Central memory CD8-positive, alpha-beta T cell (primary cell): ENCODE measurements around the gene ARL15.

Experiments
- ATAC-seq: fragments of 150-1000 bp; cut with Tn5 transposase; replicated peaks from 2 replicates; pipeline ENCODE4 v1.10.0; 2022; ENCODE audit warnings: mild to moderate bottlenecking, moderate FRiP score, moderate number of reproducible peaks; ENCODE audit not compliant: poor library complexity, severe bottlenecking; ENCODE audit errors: extremely low read depth
- DNase-seq, 2 donors: peaks; one replicate each; pipeline ENCODE4 v3.0.0; 2021; ENCODE audit warnings: low spot score in 2 of 2
- H3K27ac Mint-ChIP-seq: one replicate; pipeline ENCODE4 v1.8.0; 2022; ENCODE audit warnings: low read depth, mild to moderate bottlenecking, moderate library complexity, mixed read lengths
- H3K27me3 Mint-ChIP-seq: one replicate; pipeline ENCODE4 v1.8.0; 2022; ENCODE audit warnings: mixed read lengths
- H3K36me3 Mint-ChIP-seq: one replicate; pipeline ENCODE4 v1.8.0; 2022; ENCODE audit warnings: mild to moderate bottlenecking, moderate library complexity, mixed read lengths; ENCODE audit not compliant: insufficient read depth
- H3K4me1 Mint-ChIP-seq: one replicate; pipeline ENCODE4 v1.8.0; 2022; ENCODE audit warnings: mixed read lengths
- H3K4me3 Mint-ChIP-seq: one replicate; pipeline ENCODE4 v1.8.0; 2022; ENCODE audit warnings: mild to moderate bottlenecking, moderate library complexity, mixed read lengths
- H3K9me3 Mint-ChIP-seq: one replicate; pipeline ENCODE4 v1.8.0; 2022; ENCODE audit warnings: mixed read lengths

The ARL15 gene

DNA sequence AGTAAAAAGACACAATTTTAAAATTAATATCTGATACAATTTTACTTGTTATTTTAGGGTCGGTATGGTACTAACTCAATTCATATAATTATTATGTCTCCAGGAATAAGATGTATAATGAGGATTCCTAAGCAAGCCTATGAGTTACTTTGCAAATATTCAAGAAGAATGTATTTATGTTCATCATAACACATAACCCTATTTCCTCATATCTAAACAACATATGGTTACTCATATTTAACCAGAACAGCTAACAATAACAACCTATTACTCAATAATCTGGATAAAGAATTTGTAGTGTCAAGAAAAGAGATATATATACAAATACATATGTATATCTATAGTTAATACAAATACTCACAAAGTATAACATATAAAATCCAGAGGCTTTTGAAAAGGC, 285.9 kb downstream of the ARL15 start:
- H3K27me3 Mint-ChIP-seq: no peaks in the 10 kb centered on the region
- H3K4me3 Mint-ChIP-seq: no peak overlapping the region
- DNase-seq (no peak), ATAC-seq (no peak)
- no peak overlapping the region for H3K27ac Mint-ChIP-seq
- H3K9me3 Mint-ChIP-seq: no peaks in the 10 kb centered on the region
- peaks cover 3% of the 10 kb centered on the region for H3K36me3 Mint-ChIP-seq
- peaks cover 23% of the 10 kb centered on the region for H3K4me1 Mint-ChIP-seq

DNA sequence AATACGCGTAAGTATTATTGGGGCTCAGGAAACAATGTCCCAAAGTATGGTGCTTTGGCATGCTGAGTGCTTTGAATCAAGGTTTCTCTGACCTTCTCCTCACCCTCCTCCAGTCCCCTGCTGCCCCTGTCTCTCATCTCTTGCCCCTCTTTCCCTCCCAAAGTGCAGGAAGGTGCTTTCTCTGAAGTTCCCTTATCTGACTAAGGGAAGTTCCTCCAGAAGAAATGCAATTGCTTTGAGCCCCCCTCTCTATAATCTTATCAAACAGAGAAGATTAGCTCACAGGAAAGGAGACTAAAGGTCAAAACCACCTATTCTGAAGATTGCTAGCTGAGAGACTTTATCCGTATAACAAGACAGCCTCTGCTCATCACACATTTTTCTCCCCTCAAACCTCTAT, 288.1 kb downstream of the ARL15 start:
- no peak overlapping the region for H3K27ac Mint-ChIP-seq
- peaks cover 5% of the 10 kb centered on the region for H3K36me3 Mint-ChIP-seq

GRCh38 chr5:54021431-54022164, 288.8 kb downstream of the ARL15 start:
- no peak overlapping the region for H3K4me3 Mint-ChIP-seq
- no peak for ATAC-seq
- H3K36me3 Mint-ChIP-seq: peaks cover 5% of the 10 kb centered on the region
- no peaks in the 10 kb centered on the region for H3K27me3 Mint-ChIP-seq
- peak overlapping the region; percentile 67 for H3K27ac Mint-ChIP-seq
- no peak for DNase-seq
- no peaks in the 10 kb centered on the region for H3K9me3 Mint-ChIP-seq
- peaks cover 23% of the 10 kb centered on the region for H3K4me1 Mint-ChIP-seq

More for the DNA sequence above, 288.1 kb downstream of the ARL15 start:
- peaks cover 23% of the 10 kb centered on the region for H3K4me1 Mint-ChIP-seq
- H3K27me3 Mint-ChIP-seq: no peaks in the 10 kb centered on the region
- H3K4me3 Mint-ChIP-seq: no peak overlapping the region
- no peak for DNase-seq
- no peaks in the 10 kb centered on the region for H3K9me3 Mint-ChIP-seq
- no peak for ATAC-seq

DNA sequence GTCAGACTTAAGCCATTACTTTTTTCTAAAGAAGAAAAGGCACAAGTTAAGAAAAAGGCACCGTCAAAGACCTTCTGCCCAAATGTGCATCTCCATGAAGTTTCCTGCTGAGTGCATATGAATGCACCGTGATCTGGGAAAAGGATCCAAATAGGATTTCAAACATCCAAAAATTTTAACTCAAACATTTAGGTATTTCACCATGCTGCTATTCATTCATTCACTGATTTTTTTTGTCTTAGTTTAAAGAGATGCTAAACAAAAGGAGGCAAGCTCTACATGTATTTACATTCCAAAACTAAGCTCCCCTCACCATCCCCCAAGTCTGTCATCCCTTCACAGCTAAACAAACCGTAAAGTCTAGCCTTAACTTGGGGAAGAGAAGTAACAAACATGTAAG, 291.9 kb downstream of the ARL15 start:
- Mint-ChIP-seq H3K36me3 (peaks cover 9% of the 10 kb centered on the region), H3K4me1 (peaks cover 23% of the 10 kb centered on the region), H3K27ac (no peak overlapping the region), H3K27me3 (no peaks in the 10 kb centered on the region), H3K4me3 (no peak overlapping the region), H3K9me3 (peaks cover 14% of the 10 kb centered on the region)
- ATAC-seq: no peak
- no peak for DNase-seq

DNA sequence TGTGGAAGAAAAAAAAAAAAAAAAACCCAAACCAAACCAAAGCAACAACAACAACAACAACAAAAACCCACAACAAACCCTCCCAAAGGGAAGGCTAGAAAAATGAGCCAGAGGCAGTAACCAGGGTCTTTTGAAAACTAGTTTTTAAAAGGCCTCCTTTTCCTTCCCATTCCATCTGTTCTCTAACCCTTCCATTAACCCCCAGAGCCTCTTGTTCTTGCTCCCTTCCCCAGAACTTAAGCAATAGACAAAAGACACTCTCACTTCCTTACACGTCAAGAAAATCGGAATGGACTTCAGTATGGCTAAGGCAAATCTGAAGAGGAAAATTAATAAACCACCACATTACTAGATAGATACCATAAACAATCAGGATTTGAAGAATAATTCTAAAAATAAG, 292.8 kb downstream of the ARL15 start:
- no peak overlapping the region for H3K27ac Mint-ChIP-seq
- H3K4me1 Mint-ChIP-seq: peaks cover 15% of the 10 kb centered on the region
- peaks cover 15% of the 10 kb centered on the region for H3K9me3 Mint-ChIP-seq
- H3K4me3 Mint-ChIP-seq: no peak overlapping the region
- DNase-seq (no peak), ATAC-seq (no peak)
- peaks cover 9% of the 10 kb centered on the region for H3K36me3 Mint-ChIP-seq
- H3K27me3 Mint-ChIP-seq: no peaks in the 10 kb centered on the region

- ATAC-seq: no peak
- H3K4me3 Mint-ChIP-seq: no peak overlapping the region
- peaks cover 6% of the 10 kb centered on the region for H3K36me3 Mint-ChIP-seq
- H3K9me3 Mint-ChIP-seq: peaks cover 15% of the 10 kb centered on the region
- no peaks in the 10 kb centered on the region for H3K27me3 Mint-ChIP-seq
- no peak overlapping the region for H3K27ac Mint-ChIP-seq
- no peaks in the 10 kb centered on the region for H3K4me1 Mint-ChIP-seq
- DNase-seq: no peak
Observed at GRCh38 chr5:54013556-54014194, 296.7 kb downstream of the ARL15 start.

- no peak for DNase-seq
- H3K36me3 Mint-ChIP-seq: no peaks in the 10 kb centered on the region
- H3K9me3 Mint-ChIP-seq: peaks cover 14% of the 10 kb centered on the region
- H3K27me3 Mint-ChIP-seq: no peaks in the 10 kb centered on the region
- no peak overlapping the region for H3K4me3 Mint-ChIP-seq
- H3K27ac Mint-ChIP-seq: no peak overlapping the region
- ATAC-seq: no peak
- H3K4me1 Mint-ChIP-seq: no peaks in the 10 kb centered on the region
Observed at GRCh38 chr5:54009828-54010227, 300.5 kb downstream of the ARL15 start.

- no peak for ATAC-seq
- no peaks in the 10 kb centered on the region for H3K36me3 Mint-ChIP-seq
Observed at GRCh38 chr5:54009357-54009756, 301.0 kb downstream of the ARL15 start.

DNA sequence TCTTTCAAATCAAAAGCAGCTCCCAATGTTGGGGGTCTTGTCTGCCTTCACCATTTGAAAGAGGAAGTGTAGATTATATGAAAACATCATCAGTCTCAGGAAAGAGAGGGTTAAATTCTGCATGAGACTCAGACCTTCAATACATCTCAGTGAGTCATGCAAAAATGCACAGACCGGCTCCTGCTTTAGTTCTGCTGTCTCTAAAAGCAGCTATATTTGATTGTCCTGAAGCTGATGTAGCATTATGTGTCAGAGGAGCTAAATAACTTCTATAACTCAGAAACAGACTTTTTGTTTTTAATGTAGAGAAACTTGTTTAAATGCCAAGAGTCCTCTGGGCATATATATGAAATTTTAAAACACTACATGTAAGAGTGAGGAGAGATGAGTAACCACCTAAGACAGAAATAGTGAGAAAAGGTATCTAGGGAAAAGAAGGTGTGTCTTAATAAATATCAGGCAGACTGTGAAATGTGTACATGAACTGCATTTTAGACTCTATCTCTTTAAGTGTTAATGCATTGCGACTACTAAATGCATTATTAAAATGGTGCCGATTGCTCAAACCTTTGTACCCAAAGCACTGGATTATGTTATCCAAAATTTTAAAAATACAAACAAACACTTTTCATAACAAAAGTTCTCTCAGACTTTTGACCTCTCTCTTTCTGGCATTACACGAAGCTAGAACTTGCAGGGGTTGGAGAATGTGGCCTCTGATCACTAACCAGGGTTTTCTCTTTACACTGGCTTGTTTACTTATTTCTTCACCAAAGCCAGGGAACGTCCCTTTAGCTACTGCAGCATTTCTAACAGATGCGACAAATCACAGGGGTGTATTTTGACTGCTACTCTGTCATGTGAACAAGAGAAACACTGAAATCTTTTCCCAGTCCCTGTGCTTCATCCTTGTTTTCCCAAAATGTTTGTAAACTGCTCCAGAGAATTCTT, 302.3 kb downstream of the ARL15 start:
- DNase-seq: no peak
- Mint-ChIP-seq H3K36me3 (no peaks in the 10 kb centered on the region), H3K4me3 (no peak overlapping the region), H3K27me3 (no peaks in the 10 kb centered on the region), H3K4me1 (no peaks in the 10 kb centered on the region), H3K27ac (no peak overlapping the region), H3K9me3 (no peaks in the 10 kb centered on the region)
- ATAC-seq: no peak

More at GRCh38 chr5:54009357-54009756, 301.0 kb downstream of the ARL15 start:
- no peak overlapping the region for H3K4me3 Mint-ChIP-seq
- H3K27ac Mint-ChIP-seq: no peak overlapping the region
- no peaks in the 10 kb centered on the region for H3K4me1 Mint-ChIP-seq
- DNase-seq: no peak
- peaks cover 10% of the 10 kb centered on the region for H3K9me3 Mint-ChIP-seq
- no peaks in the 10 kb centered on the region for H3K27me3 Mint-ChIP-seq

DNA sequence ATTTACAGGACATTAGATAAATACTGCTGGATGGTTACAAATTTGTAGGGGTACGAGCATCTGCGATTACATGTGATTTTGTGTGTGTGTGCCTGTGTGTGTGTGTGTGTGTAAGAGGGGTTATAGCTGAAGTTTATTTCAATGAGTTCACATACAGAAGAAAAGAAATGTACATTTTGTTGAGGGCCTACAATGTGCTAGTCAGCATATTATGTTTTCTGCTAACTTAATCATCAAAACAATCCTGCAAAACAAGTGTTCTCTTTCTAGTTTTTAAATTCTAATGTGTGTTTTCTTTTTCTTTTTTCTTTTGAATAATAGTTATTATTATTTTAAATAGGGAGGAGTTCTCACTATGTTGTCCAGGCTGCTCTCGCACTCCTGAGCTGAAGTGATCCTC, 305.7 kb downstream of the ARL15 start:
- H3K36me3 Mint-ChIP-seq: no peaks in the 10 kb centered on the region
- H3K27ac Mint-ChIP-seq: no peak overlapping the region
- DNase-seq: no peak
- H3K9me3 Mint-ChIP-seq: no peaks in the 10 kb centered on the region
- ATAC-seq: no peak
- no peak overlapping the region for H3K4me3 Mint-ChIP-seq
- H3K27me3 Mint-ChIP-seq: no peaks in the 10 kb centered on the region
- H3K4me1 Mint-ChIP-seq: no peaks in the 10 kb centered on the region

- no peak for ATAC-seq
- no peak overlapping the region for H3K27ac Mint-ChIP-seq
- no peaks in the 10 kb centered on the region for H3K27me3 Mint-ChIP-seq
- no peaks in the 10 kb centered on the region for H3K9me3 Mint-ChIP-seq
- no peak for DNase-seq
- no peaks in the 10 kb centered on the region for H3K4me1 Mint-ChIP-seq
- no peaks in the 10 kb centered on the region for H3K36me3 Mint-ChIP-seq
- H3K4me3 Mint-ChIP-seq: no peak overlapping the region
Observed at GRCh38 chr5:54002779-54003178, 307.6 kb downstream of the ARL15 start.

DNA sequence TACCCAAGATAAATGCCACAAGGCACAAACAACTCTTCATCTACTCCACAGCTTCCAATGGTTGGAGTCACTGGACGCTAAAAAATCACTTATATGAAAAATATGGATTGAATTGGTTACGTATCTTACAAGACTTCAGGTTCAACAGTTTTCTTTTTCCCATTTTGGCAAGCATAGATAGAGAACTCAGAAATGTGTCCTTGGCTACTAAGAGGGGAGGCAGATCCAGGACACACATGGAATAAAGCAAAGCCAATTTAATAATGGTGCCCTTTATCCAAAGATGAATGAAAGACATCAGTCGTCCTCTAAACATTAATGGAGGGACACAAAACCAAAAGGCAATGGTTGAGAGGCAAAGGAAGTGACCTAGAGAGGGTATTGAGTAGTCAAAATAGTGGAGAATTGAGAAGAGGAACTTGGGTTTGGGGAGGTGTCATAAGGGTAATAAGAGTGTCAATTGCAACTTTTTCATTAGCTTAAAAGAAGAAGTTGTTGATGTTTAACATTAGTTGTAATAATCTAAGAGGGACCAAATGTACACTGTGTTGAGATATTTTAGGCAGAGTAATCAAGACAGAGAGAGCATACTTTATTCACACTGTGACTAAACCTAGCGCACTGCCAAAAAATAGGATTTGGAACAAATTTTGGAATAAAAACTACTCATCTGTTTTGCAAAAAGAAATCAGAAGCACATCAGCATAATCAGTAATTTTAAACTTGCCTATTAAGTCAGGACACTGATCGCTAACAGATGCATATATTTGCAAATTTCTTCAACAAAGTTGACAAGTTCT, 308.2 kb downstream of the ARL15 start:
- DNase-seq: no peak
- H3K9me3 Mint-ChIP-seq: no peaks in the 10 kb centered on the region
- H3K36me3 Mint-ChIP-seq: no peaks in the 10 kb centered on the region
- H3K27me3 Mint-ChIP-seq: no peaks in the 10 kb centered on the region
- H3K4me3 Mint-ChIP-seq: no peak overlapping the region
- H3K27ac Mint-ChIP-seq: no peak overlapping the region
- no peak for ATAC-seq
- no peaks in the 10 kb centered on the region for H3K4me1 Mint-ChIP-seq
